PC-9 (cell line): ENCODE results near the gene NDE1. TPM values are rescaled to one million over a fixed set of nuclear protein-coding genes. Genes with fewer than 3 reads are reported as not detected.

Experiments
- BruUV-seq: library from RNA; stranded (reverse); fragments of 400-500 nt; replicated peaks from 2 replicates; lab custom pipeline; 2021; lab: Mats Ljungman, UMichigan
- CTCF ChIA-PET: fragments of 300-600 bp; sonication (Branson Sonifier 250); formaldehyde crosslinking; loops from one replicate; lab custom pipeline; 2022; ENCODE audit warnings: antibody characterized with exemption; lab: Charles Lee
- POLR2A ChIA-PET: fragments of 300-600 bp; sonication (Branson Sonifier 250); formaldehyde crosslinking; loops from one replicate; lab custom pipeline; 2022; ENCODE audit warnings: antibody characterized with exemption; ENCODE audit not compliant: unreplicated experiment; lab: Charles Lee
- DNase-seq, 2 experiments: peaks; one replicate each; pipeline versions ENCODE4 v3.0.0 to v3.0.0-alpha.2; 2015 to 2022; ENCODE audit warnings: mixed read lengths in 1 of 2
- H2AFZ ChIP-seq: fragments of 200-600 bp; sonication (generic); 2 replicates; pipeline ENCODE4 v1.8.1; 2017; ENCODE audit warnings: antibody characterized with exemption
- H3F3A ChIP-seq: fragments of 200-600 bp; sonication (generic); 2 replicates; pipeline ENCODE4 v1.8.1; 2017; ENCODE audit warnings: antibody characterized with exemption, mild to moderate bottlenecking, low read depth; ENCODE audit not compliant: insufficient read depth
- H3K27ac ChIP-seq: fragments of 200-600 bp; sonication (generic); 2 replicates; pipeline ENCODE4 v1.6.1; 2016; ENCODE audit warnings: mixed run types
- H3K27me3 ChIP-seq: fragments of 200-600 bp; sonication (generic); 2 replicates; pipeline ENCODE4 v1.6.1; 2016; ENCODE audit warnings: low read depth, mixed run types; ENCODE audit not compliant: insufficient read depth
- H3K36me3 ChIP-seq: fragments of 200-600 bp; sonication (generic); 2 replicates; pipeline ENCODE4 v1.6.1; 2016; ENCODE audit warnings: low read depth, mixed run types
- H3K4me1 ChIP-seq: fragments of 200-600 bp; sonication (generic); replicated peaks from 2 replicates; pipeline ENCODE4 v1.6.1; 2016; ENCODE audit warnings: mixed run types; ENCODE audit not compliant: insufficient read depth
- H3K4me2 ChIP-seq: fragments of 200-600 bp; sonication (generic); 2 replicates; pipeline ENCODE4 v1.6.1; 2017; ENCODE audit warnings: mixed run types
- H3K4me3 ChIP-seq: fragments of 200-600 bp; sonication (generic); 2 replicates; pipeline ENCODE4 v1.6.1; 2016; ENCODE audit warnings: mixed run types
- H3K79me2 ChIP-seq: fragments of 200-600 bp; sonication (generic); 2 replicates; pipeline ENCODE4 v1.6.1; 2017; ENCODE audit warnings: low read depth, mixed run types
- H3K9me2 ChIP-seq: fragments of 200-600 bp; sonication (generic); 2 replicates; pipeline ENCODE4 v1.8.1; 2017; ENCODE audit warnings: mild to moderate bottlenecking; ENCODE audit not compliant: insufficient read depth
- H3K9me3 ChIP-seq: fragments of 200-600 bp; sonication (generic); 2 replicates; pipeline ENCODE4 v1.8.1; 2016; ENCODE audit warnings: low read depth; ENCODE audit not compliant: insufficient read depth
- H4K20me1 ChIP-seq: fragments of 200-600 bp; sonication (generic); 2 replicates; pipeline ENCODE4 v1.8.1; 2017; ENCODE audit not compliant: insufficient read depth
- CTCF ChIP-seq: fragments of 200-600 bp; sonication (generic); conservative IDR thresholded peaks from 2 replicates; pipeline ENCODE4 v1.6.1; 2017; ENCODE audit warnings: mixed run types, antibody characterized with exemption, mild to moderate bottlenecking, moderate library complexity
- EZH2 ChIP-seq: fragments of 200-600 bp; sonication (generic); IDR thresholded peaks from 2 replicates; pipeline ENCODE4 v1.8.0; 2017; ENCODE audit warnings: antibody characterized with exemption, low read depth
- intact Hi-C: fragments of 100-400 bp; cut with micrococcal nuclease; formaldehyde crosslinking; loops from one replicate; pipeline ENCODE4 v1.10.0; 2022; ENCODE audit not compliant: unreplicated experiment
- total RNA-seq: library from RNA; stranded (reverse); gene quantifications from 2 replicates; pipeline ENCODE4 v1.2.3, GENCODE V29; 2021

The NDE1 gene
- total RNA-seq, 1 experiment from 2014 or later: 119 TPM

- Histone ChIP-seq H3K4me3 (no peak overlapping the region), H3K36me3 (peaks cover 27% of the 10 kb centered on the region), H3K4me2 (no peak overlapping the region), H3K4me1 (peaks cover 10% of the 10 kb centered on the region), H3K27me3 (no peaks in the 10 kb centered on the region), H3K27ac (no peak overlapping the region), H3F3A (no peaks in the 10 kb centered on the region), H2AFZ (no peak overlapping the region), H3K9me2 (no peaks in the 10 kb centered on the region), H4K20me1 (no peaks in the 10 kb centered on the region), H3K79me2 (peaks cover 24% of the 10 kb centered on the region), H3K9me3 (no peaks in the 10 kb centered on the region)
- no peak for TF ChIP-seq CTCF
- no peak for TF ChIP-seq EZH2
- no TSS peak for BruUV-seq
- DNase-seq: no peak
- intact Hi-C loops: no loop called here
- ChIA-PET POLR2A (interaction anchor here (0.6 kb wide), 1 partner anchor 31 kb away, joined by 4 read pairs; no protein-coding TSS in a partner anchor), CTCF (no interaction called here)
Measured at GRCh38 chr16:15636392-15636873, 13.6 kb upstream of the NDE1 start.

- no peak for DNase-seq
- TF ChIP-seq CTCF (no peak), EZH2 (no peak)
- Histone ChIP-seq H3K27ac (no peak overlapping the region), H3K4me3 (no peak overlapping the region), H3K27me3 (no peaks in the 10 kb centered on the region), H3K4me2 (no peak overlapping the region), H3K9me2 (no peaks in the 10 kb centered on the region), H3K4me1 (peaks cover 19% of the 10 kb centered on the region), H3K36me3 (peaks cover 14% of the 10 kb centered on the region), H2AFZ (no peak overlapping the region), H3K9me3 (no peaks in the 10 kb centered on the region), H3K79me2 (peaks cover 31% of the 10 kb centered on the region), H4K20me1 (no peaks in the 10 kb centered on the region), H3F3A (peaks cover 16% of the 10 kb centered on the region; the same call in 1 of the 2 replicates)
- CTCF ChIA-PET: no interaction called here
- intact Hi-C loops: no loop called here
- POLR2A ChIA-PET: no interaction called here
- no TSS peak for BruUV-seq
Measured at GRCh38 chr16:15639061-15639568, 10.9 kb upstream of the NDE1 start.

GRCh38 chr16:15640966-15641365 is 9.1 kb upstream of the NDE1 start:
- peaks cover 35% of the 10 kb centered on the region for H3F3A ChIP-seq
- no peaks in the 10 kb centered on the region for H4K20me1 ChIP-seq
- no peaks in the 10 kb centered on the region for H3K27me3 ChIP-seq
- H3K27ac ChIP-seq: peak overlapping the region; percentile 97; the same call in 1 of the 2 replicates
- no TSS peak for BruUV-seq
- intact Hi-C loops: no loop called here
- CTCF ChIA-PET: interaction anchor here (0.6 kb wide), 1 partner anchor 553 kb away, joined by 9 read pairs; no protein-coding TSS in a partner anchor
- peak overlapping the region; percentile 75 for H3K4me3 ChIP-seq
- H3K79me2 ChIP-seq: peaks cover 31% of the 10 kb centered on the region
- TF ChIP-seq EZH2 (no peak), CTCF (no peak)
- POLR2A ChIA-PET: no interaction called here
- H3K9me3 ChIP-seq: no peaks in the 10 kb centered on the region
- peak overlapping the region; percentile 83 for H3K4me2 ChIP-seq
- H2AFZ ChIP-seq: no peak overlapping the region
- peaks cover 33% of the 10 kb centered on the region for H3K4me1 ChIP-seq
- DNase-seq: no peak
- H3K36me3 ChIP-seq: peaks cover 5% of the 10 kb centered on the region; the same call in 1 of the 2 replicates
- no peaks in the 10 kb centered on the region for H3K9me2 ChIP-seq
